Adrenal gland (tissue), 12 donors: ENCODE results near the gene ST6GALNAC6. TPM values are rescaled to one million over a fixed set of nuclear protein-coding genes. Genes with fewer than 3 reads are reported as not detected.

Experiments used
- DNase-seq, 7 donors: peaks; one replicate each; pipeline ENCODE4 v3.0.0-alpha.2; 2019 to 2020
- H3K27ac ChIP-seq, 5 donors: fragments of 200-600 bp; sonication (generic) in 4 of 5; 1 replicate in 3 of 5; 2 replicates in 2 of 5; pipeline versions ENCODE4 v1.5.1 to v1.8.0; 2016 to 2020; ENCODE audit warnings: mild to moderate bottlenecking in 1 of 5
- H3K27me3 ChIP-seq: fragments of 200-600 bp; 2 replicates; pipeline ENCODE4 v1.8.0; 2021
- H3K36me3 ChIP-seq, 2 donors: fragments of 200-600 bp; replicated peaks in 1 of 2; 1 replicate in 1 of 2; 2 replicates in 1 of 2; pipeline versions ENCODE4 v1.5.1 to v1.8.0; 2018 to 2022
- H3K4me1 ChIP-seq, 2 donors: fragments of 200-600 bp; replicated peaks in 1 of 2; 1 replicate in 1 of 2; 2 replicates in 1 of 2; pipeline versions ENCODE4 v1.5.1 to v1.8.0; 2018 to 2021
- H3K4me3 ChIP-seq, 4 donors: fragments of 200-600 bp; sonication (generic) in 3 of 4; one replicate each; pipeline ENCODE4 v1.5.1; 2016 to 2018
- H3K9me3 ChIP-seq, 3 donors: fragments of 200-600 bp; sonication (generic) in 1 of 3; replicated peaks in 1 of 3; 1 replicate in 2 of 3; 2 replicates in 1 of 3; pipeline versions ENCODE4 v1.5.1 to v1.8.0; 2016 to 2021
- POLR2A ChIP-seq, 2 donors: fragments of 450-650 bp; IDR thresholded peaks; one replicate each; pipeline ENCODE4 v1.6.1; 2017; ENCODE audit warnings: antibody characterized with exemption in 2 of 2, mild to moderate bottlenecking in 2 of 2, moderate library complexity in 1 of 2
- WGBS, 4 donors: extraction: QIAGEN DNeasy Blood & Tissue Kit in 2 of 4; methylation state at CpG; one replicate each; pipeline versions ENCODE4 v1.1.5 to v1.1.7; 2013 to 2017; 5-methylcytosine and 5-hydroxymethylcytosine counted together
- intact Hi-C, 2 donors: fragments of 100-400 bp; cut with DNase I; formaldehyde crosslinking; loops; one replicate each; pipeline versions ENCODE4 v1.14.1 to v1.15.0; 2022 to 2023
- polyA plus RNA-seq, 3 donors: library from polyadenylated mRNA; stranded (reverse); fragments of 200-250 nt in 2 of 3; fragments of 350-450 nt in 1 of 3; fragmentation: Illumina TruSeq in 1 of 3; extraction: RNeasy Lipid Tissue Mini Kit (QIAGEN cat#74804) in 1 of 3; gene quantifications; one replicate each; pipeline ENCODE4 v1.2.3, GENCODE V29; 2013 to 2014
- total RNA-seq, 9 donors: library from RNA; depleted of rRNA in 4 of 9; stranded (reverse); fragments of >200 nt in 4 of 9; fragments of 120-200 nt in 1 of 9; fragmentation: NEBNext Ultra II Directional in 1 of 9; extraction: Animal tissue kit (Norgen Biotek cat#: 25700) in 1 of 9; gene quantifications; one replicate each; pipeline versions ENCODE4 v1.1.0 to v1.2.4, GENCODE V29; 2013 to 2023
- TF ChIP-seq, protein P1 (sequence below), 6 experiments: fragments of 450-650 bp in 4 of 6; fragments of 200-600 bp in 2 of 6; sonication (generic) in 1 of 6; IDR thresholded peaks; 1 replicate in 5 of 6; 2 replicates in 1 of 6; pipeline versions ENCODE4 v1.5.1 to v1.8.0; 2016 to 2021; ENCODE audit warnings: antibody characterized with exemption in 6 of 6, mild to moderate bottlenecking in 2 of 6, moderate library complexity in 1 of 6
- donor health status: healthy with polysubstance abuse.
- donor health status: Bipolar disorder and iron deficiency.
- donor health status: DM: yes; HTN: yes; CAD: no.
- donor health status: DM: no; HTN: no; CAD: no.
- donor health status: DM: no; HTN: no; CAD: no.
- donor health status: DM: yes; HTN: yes; CAD: no.

The ST6GALNAC6 gene
- total and polyA plus RNA-seq, 12 donors, result 26.7 to 129 (median 53.2) TPM

DNA sequence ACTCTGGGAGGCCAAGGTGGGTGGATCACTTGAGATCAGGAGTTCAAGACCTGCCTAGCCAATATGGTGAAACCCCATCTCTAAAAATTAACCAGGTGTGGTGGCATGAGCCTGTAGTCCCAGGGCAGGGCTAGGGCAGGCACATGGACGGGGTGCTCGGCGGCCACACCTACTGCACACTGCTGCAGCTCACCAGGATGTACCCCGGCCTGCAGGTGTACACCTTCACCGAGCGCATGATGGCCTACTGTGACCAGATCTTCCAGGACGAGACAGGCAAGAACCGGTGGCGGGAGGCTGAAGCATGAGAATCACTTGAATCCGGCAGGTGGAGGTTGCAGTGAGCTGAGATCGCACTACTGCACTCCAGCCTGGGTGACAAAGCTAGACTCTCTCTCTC is 14.3 kb upstream of the ST6GALNAC6 start:
- TF ChIP-seq, protein P1, sequence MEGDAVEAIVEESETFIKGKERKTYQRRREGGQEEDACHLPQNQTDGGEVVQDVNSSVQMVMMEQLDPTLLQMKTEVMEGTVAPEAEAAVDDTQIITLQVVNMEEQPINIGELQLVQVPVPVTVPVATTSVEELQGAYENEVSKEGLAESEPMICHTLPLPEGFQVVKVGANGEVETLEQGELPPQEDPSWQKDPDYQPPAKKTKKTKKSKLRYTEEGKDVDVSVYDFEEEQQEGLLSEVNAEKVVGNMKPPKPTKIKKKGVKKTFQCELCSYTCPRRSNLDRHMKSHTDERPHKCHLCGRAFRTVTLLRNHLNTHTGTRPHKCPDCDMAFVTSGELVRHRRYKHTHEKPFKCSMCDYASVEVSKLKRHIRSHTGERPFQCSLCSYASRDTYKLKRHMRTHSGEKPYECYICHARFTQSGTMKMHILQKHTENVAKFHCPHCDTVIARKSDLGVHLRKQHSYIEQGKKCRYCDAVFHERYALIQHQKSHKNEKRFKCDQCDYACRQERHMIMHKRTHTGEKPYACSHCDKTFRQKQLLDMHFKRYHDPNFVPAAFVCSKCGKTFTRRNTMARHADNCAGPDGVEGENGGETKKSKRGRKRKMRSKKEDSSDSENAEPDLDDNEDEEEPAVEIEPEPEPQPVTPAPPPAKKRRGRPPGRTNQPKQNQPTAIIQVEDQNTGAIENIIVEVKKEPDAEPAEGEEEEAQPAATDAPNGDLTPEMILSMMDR (IDR thresholded peaks at IDR 0.05), result no peak
- TF ChIP-seq POLR2A (IDR thresholded peaks at IDR 0.05), result no peak
- WGBS, 4 donors, result 93 to 98% (median 98%) methylated on average over 9 to 11 of the region's 11 CpGs
- Histone ChIP-seq H3K27ac (no peak overlapping the region), H3K9me3 (no peaks in the 10 kb centered on the region), H3K27me3 (no peaks in the 10 kb centered on the region), H3K4me3 (no peak overlapping the region), H3K4me1 (peaks cover 15 to 35% of the 10 kb centered on the region in 2 donors), H3K36me3 (peaks cover 0 to 36% of the 10 kb centered on the region in 2 donors)
- intact Hi-C loops, result no loop called here
- DNase-seq, result no peak

DNA sequence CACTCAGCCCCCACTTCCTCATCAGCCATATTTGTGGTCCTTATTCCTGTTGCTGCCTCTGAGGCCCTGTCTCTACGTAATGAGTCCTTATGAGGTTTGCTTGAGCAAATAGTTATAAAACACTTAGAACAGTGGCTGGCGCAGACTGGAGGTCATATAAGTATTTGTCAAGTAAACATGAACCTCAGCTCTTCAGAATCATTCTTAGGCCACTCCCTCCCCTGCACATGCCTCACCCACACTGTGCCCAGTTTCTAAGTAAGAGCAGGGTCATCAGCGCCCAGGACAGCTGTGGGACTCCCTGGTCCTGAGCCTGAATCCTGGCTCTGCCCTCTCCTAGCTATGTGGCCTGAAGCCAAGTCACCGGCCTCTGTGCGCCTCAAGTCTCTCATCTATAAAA is 13.5 kb upstream of the ST6GALNAC6 start:
- intact Hi-C loops, result no loop called here
- no peak overlapping the region for H3K4me3 ChIP-seq
- H3K27ac ChIP-seq, result no peak overlapping the region
- peaks cover 0 to 44% of the 10 kb centered on the region in 2 donors for H3K36me3 ChIP-seq
- 90 to 93% (median 91%) methylated on average over 5 of the region's 5 CpGs for WGBS, 4 donors
- no peaks in the 10 kb centered on the region for H3K27me3 ChIP-seq
- peaks cover 11 to 27% of the 10 kb centered on the region in 2 donors for H3K4me1 ChIP-seq
- TF ChIP-seq POLR2A (IDR thresholded peaks at IDR 0.05), result no peak
- TF ChIP-seq, protein P1 (IDR thresholded peaks at IDR 0.05), result no peak
- peak in 1 of 7 donors; percentile 53 for DNase-seq
- H3K9me3 ChIP-seq, result no peaks in the 10 kb centered on the region

- peaks cover 0 to 44% of the 10 kb centered on the region in 2 donors for H3K36me3 ChIP-seq
- no peaks in the 10 kb centered on the region for H3K9me3 ChIP-seq
- H3K4me1 ChIP-seq, result peaks cover 11 to 23% of the 10 kb centered on the region in 2 donors
- no peak overlapping the region for H3K4me3 ChIP-seq
- intact Hi-C loops, result no loop called here
- DNase-seq, result no peak
- TF ChIP-seq POLR2A (IDR thresholded peaks at IDR 0.05), result no peak
- TF ChIP-seq, protein P1 (IDR thresholded peaks at IDR 0.05), result no peak
- WGBS, 4 donors, result 96 to 99% (median 97%) methylated on average over 14 to 31 of the region's 31 CpGs
- H3K27ac ChIP-seq, result no peak overlapping the region
- H3K27me3 ChIP-seq, result no peaks in the 10 kb centered on the region
Observed at GRCh38 chr9:127912296-127912695, 12.9 kb upstream of the ST6GALNAC6 start.

DNA sequence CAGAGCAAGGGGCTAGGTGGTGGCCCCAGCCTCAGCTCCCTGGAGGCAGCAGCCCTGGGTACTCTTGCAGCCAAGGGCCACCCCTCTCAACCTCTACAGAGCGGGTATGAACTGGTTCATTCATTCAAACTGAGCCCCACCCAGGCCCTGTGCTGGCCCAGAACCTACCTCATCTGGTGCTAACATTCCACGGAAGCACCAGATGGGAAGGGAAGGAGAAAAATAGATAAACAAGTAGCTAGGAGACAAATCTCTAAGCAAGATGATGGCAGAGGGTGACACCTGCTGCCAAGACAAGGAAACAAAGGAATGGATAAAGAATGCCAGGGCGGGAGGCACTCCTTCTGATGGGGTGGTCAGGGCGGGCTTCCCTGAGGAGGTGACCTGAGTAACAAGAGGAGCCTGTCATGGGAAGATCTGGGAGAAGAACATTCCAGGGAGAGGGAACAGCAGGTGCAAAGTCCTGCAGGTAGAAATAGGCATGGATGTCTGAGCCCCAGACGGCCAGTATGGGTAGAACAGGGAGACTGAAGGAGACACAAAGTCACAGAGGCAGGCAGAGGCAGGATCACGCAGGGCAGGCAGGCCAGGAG is 11.3 kb upstream of the ST6GALNAC6 start:
- Histone ChIP-seq H3K27ac (no peak overlapping the region), H3K36me3 (peaks cover 0 to 44% of the 10 kb centered on the region in 2 donors), H3K4me3 (no peak overlapping the region), H3K4me1 (peaks cover 13 to 29% of the 10 kb centered on the region in 2 donors), H3K27me3 (no peaks in the 10 kb centered on the region), H3K9me3 (no peaks in the 10 kb centered on the region)
- no peak for DNase-seq
- no peak for TF ChIP-seq POLR2A (IDR thresholded peaks at IDR 0.05)
- TF ChIP-seq, protein P1 (IDR thresholded peaks at IDR 0.05), result no peak
- WGBS, 4 donors, result 70 to 77% (median 74%) methylated on average over 6 of the region's 6 CpGs
- intact Hi-C loops, result no loop called here
